Transverse colon (tissue), 4 donors: ENCODE results near the gene MTRR.

Source experiments
- EP300 ChIP-seq: sonication (generic); formaldehyde crosslinking; IDR thresholded peaks from one replicate; pipeline ENCODE4 v1.6.1; 2017; ENCODE audit warnings: antibody characterized with exemption, low read depth
- POLR2A ChIP-seq: fragments of 450-650 bp; IDR thresholded peaks from one replicate; pipeline ENCODE4 v1.6.1; 2016; ENCODE audit warnings: antibody characterized with exemption, mild to moderate bottlenecking, moderate library complexity
- POLR2AphosphoS5 ChIP-seq, 3 donors: sonication (generic); formaldehyde crosslinking; IDR thresholded peaks; one replicate each; pipeline ENCODE4 v1.6.1; 2016; ENCODE audit warnings: antibody characterized with exemption in 3 of 3
- TF ChIP-seq, protein P1 (sequence below), 5 experiments: fragments of 200-600 bp in 3 of 5; fragments of 450-650 bp in 2 of 5; sonication (generic) in 3 of 5; IDR thresholded peaks; 1 replicate in 2 of 5; 2 replicates in 3 of 5; pipeline ENCODE4 v1.5.1; 2016 to 2017; ENCODE audit warnings: antibody characterized with exemption in 5 of 5, inconsistent platforms in 3 of 5, mild to moderate bottlenecking in 2 of 5, moderate library complexity in 1 of 5

GRCh38 chr5:7845557-7845956 is 23.4 kb upstream of the MTRR start:
- TF ChIP-seq POLR2A: no peak
- TF ChIP-seq EP300: no peak
- TF ChIP-seq, protein P1, sequence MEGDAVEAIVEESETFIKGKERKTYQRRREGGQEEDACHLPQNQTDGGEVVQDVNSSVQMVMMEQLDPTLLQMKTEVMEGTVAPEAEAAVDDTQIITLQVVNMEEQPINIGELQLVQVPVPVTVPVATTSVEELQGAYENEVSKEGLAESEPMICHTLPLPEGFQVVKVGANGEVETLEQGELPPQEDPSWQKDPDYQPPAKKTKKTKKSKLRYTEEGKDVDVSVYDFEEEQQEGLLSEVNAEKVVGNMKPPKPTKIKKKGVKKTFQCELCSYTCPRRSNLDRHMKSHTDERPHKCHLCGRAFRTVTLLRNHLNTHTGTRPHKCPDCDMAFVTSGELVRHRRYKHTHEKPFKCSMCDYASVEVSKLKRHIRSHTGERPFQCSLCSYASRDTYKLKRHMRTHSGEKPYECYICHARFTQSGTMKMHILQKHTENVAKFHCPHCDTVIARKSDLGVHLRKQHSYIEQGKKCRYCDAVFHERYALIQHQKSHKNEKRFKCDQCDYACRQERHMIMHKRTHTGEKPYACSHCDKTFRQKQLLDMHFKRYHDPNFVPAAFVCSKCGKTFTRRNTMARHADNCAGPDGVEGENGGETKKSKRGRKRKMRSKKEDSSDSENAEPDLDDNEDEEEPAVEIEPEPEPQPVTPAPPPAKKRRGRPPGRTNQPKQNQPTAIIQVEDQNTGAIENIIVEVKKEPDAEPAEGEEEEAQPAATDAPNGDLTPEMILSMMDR (IDR thresholded peaks at IDR 0.05): no peak
- TF ChIP-seq POLR2AphosphoS5 (IDR thresholded peaks at IDR 0.05): no peak
